ENCODE data around the gene BRD1.

DNA sequence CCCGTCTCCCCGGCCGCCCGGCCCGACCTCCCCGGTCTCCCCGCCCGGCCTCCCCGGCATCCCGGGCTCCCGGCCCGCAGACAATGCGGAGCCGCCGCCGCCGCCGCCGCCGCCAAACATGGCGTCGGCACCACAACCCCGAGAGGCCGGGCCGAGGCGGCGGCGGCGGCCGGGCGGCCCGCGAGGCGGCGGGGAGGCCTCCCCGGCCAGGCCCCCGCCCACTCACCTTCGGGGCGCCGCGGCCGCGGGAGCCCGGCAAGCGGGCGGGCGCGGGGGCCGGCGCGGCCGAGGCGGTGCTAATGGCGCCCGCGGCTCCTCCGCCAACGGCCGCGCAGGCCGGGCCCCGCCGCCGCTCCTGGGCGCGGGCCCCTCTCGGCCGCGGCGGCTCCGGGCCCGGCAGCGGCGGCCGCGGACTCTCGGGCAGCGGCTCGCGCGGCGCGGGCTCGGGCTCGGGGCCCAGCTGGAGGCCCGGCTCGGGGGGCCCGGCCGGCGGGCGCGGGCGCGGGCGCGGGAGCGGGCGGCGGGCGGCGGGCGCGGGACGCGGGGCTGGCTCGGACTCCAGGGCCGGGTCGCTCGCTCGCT is 311 bp downstream of the BRD1 start:
- TF ChIP-seq EZH2 (IDR thresholded peaks at IDR 0.05; ENCODE audit: borderline replicate concordance, insufficient read depth, low read length, poor library complexity, severe bottlenecking) (no peak), POLR2AphosphoS5 (IDR thresholded peaks at IDR 0.05) (peak; percentile 68), RAD21 (conservative IDR thresholded peaks at IDR 0.05) (no peak), TAF1 (IDR thresholded peaks at IDR 0.05; ENCODE audit: low read depth) (no peak), EP300 (conservative IDR thresholded peaks at IDR 0.05; ENCODE audit: poor library complexity, severe bottlenecking) (no peak)
- TF ChIP-seq, protein P1, sequence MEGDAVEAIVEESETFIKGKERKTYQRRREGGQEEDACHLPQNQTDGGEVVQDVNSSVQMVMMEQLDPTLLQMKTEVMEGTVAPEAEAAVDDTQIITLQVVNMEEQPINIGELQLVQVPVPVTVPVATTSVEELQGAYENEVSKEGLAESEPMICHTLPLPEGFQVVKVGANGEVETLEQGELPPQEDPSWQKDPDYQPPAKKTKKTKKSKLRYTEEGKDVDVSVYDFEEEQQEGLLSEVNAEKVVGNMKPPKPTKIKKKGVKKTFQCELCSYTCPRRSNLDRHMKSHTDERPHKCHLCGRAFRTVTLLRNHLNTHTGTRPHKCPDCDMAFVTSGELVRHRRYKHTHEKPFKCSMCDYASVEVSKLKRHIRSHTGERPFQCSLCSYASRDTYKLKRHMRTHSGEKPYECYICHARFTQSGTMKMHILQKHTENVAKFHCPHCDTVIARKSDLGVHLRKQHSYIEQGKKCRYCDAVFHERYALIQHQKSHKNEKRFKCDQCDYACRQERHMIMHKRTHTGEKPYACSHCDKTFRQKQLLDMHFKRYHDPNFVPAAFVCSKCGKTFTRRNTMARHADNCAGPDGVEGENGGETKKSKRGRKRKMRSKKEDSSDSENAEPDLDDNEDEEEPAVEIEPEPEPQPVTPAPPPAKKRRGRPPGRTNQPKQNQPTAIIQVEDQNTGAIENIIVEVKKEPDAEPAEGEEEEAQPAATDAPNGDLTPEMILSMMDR (IDR thresholded peaks at IDR 0.05; ENCODE audit: poor library complexity, severe bottlenecking): no peak
- TF ChIP-seq, protein P2, sequence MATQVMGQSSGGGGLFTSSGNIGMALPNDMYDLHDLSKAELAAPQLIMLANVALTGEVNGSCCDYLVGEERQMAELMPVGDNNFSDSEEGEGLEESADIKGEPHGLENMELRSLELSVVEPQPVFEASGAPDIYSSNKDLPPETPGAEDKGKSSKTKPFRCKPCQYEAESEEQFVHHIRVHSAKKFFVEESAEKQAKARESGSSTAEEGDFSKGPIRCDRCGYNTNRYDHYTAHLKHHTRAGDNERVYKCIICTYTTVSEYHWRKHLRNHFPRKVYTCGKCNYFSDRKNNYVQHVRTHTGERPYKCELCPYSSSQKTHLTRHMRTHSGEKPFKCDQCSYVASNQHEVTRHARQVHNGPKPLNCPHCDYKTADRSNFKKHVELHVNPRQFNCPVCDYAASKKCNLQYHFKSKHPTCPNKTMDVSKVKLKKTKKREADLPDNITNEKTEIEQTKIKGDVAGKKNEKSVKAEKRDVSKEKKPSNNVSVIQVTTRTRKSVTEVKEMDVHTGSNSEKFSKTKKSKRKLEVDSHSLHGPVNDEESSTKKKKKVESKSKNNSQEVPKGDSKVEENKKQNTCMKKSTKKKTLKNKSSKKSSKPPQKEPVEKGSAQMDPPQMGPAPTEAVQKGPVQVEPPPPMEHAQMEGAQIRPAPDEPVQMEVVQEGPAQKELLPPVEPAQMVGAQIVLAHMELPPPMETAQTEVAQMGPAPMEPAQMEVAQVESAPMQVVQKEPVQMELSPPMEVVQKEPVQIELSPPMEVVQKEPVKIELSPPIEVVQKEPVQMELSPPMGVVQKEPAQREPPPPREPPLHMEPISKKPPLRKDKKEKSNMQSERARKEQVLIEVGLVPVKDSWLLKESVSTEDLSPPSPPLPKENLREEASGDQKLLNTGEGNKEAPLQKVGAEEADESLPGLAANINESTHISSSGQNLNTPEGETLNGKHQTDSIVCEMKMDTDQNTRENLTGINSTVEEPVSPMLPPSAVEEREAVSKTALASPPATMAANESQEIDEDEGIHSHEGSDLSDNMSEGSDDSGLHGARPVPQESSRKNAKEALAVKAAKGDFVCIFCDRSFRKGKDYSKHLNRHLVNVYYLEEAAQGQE (IDR thresholded peaks at IDR 0.05; ENCODE audit: borderline replicate concordance): no peak

All from neural cell (in vitro differentiated cells).